NCI-H1105 (cell line): Measurements from ENCODE around the gene CLIC3.

Experiments
- DNase-seq: peaks from one replicate; lab custom pipeline; 2025; lab: John Stamatoyannopoulos, UW

CLIC3 gene

GRCh38 chr9:137030538-137031527, 34.5 kb upstream of the CLIC3 start:
- no peak for DNase-seq

GRCh38 chr9:137030006-137030405, 33.6 kb upstream of the CLIC3 start:
- DNase-seq: no peak

GRCh38 chr9:137029058-137029936, 32.9 kb upstream of the CLIC3 start:
- DNase-seq: no peak

GRCh38 chr9:137028263-137029057, 32.1 kb upstream of the CLIC3 start:
- DNase-seq: peak; percentile 35

GRCh38 chr9:137027369-137028262, 31.2 kb upstream of the CLIC3 start, which contains the start of gene ABCA2:
TSS of gene ABCA2 (minus strand) at chr9:137028237. CDS start at chr9:137028140, 97 bp downstream.
- DNase-seq: no peak

- DNase-seq: no peak
Observed at GRCh38 chr9:137026828-137027227, 30.5 kb upstream of the CLIC3 start.

- DNase-seq: no peak
Observed at GRCh38 chr9:137026384-137026783, 30.0 kb upstream of the CLIC3 start.

GRCh38 chr9:137025517-137025966, 29.2 kb upstream of the CLIC3 start:
- DNase-seq: peak; percentile 81

- no peak for DNase-seq
Observed at GRCh38 chr9:137023583-137023991, 27.2 kb upstream of the CLIC3 start.

- no peak for DNase-seq
Observed at GRCh38 chr9:137023157-137023556, 26.8 kb upstream of the CLIC3 start.

- no peak for DNase-seq
Observed at GRCh38 chr9:137022662-137023008, 26.3 kb upstream of the CLIC3 start.

GRCh38 chr9:137021979-137022661, 25.8 kb upstream of the CLIC3 start:
- DNase-seq: no peak

- DNase-seq: no peak
Observed at GRCh38 chr9:137021568-137021978, 25.2 kb upstream of the CLIC3 start.

GRCh38 chr9:137020771-137021567, 24.6 kb upstream of the CLIC3 start:
- no peak for DNase-seq

- no peak for DNase-seq
Observed at GRCh38 chr9:137019891-137020683, 23.7 kb upstream of the CLIC3 start.

GRCh38 chr9:137018761-137019559, 22.6 kb upstream of the CLIC3 start:
- no peak for DNase-seq

GRCh38 chr9:137017791-137018497, 21.6 kb upstream of the CLIC3 start:
- DNase-seq: no peak
